Measurements from ENCODE around the gene ARSB. TPM values are rescaled to one million over a fixed set of nuclear protein-coding genes. Genes with fewer than 3 reads are reported as not detected.

The ARSB gene
- total RNA-seq, 2 experiments from 2014 or later, result 9.2 TPM

- H3K4me2 ChIP-seq (ENCODE audit: low read length), result no peak overlapping the region
- no peaks in the 10 kb centered on the region for H3K9me2 ChIP-seq (ENCODE audit: insufficient read depth, low read length)
- no peaks in the 10 kb centered on the region for H3K9me3 ChIP-seq (ENCODE audit: low read length)
- DNase-seq (ENCODE audit: low spot score), result no peak
- H3K4me3 ChIP-seq (ENCODE audit: low read depth, low read length, poor library complexity, severe bottlenecking), result no peak overlapping the region
- BruUV-seq (replicated peaks), result no TSS peak
- ChIA-PET POLR2A (interaction anchor here (1.2 kb wide), 1 partner anchor 9 kb away, joined by 4 read pairs; no protein-coding TSS in a partner anchor), CTCF (ENCODE audit: unreplicated experiment) (no interaction called here)
- H4K20me1 ChIP-seq (ENCODE audit: insufficient read depth, low read length), result no peaks in the 10 kb centered on the region
- no peak for TF ChIP-seq CTCF (conservative IDR thresholded peaks at IDR 0.05; ENCODE audit: low read length)
- TF ChIP-seq EZH2phosphoT487 (IDR thresholded peaks at IDR 0.05; ENCODE audit: borderline replicate concordance, low read depth, low read length), result no peak
- H3K27ac ChIP-seq (ENCODE audit: low read depth, low read length, poor library complexity, severe bottlenecking), result no peak overlapping the region
- H3K79me2 ChIP-seq (ENCODE audit: insufficient read depth, low read depth, low read length), result no peaks in the 10 kb centered on the region; the same call in 1 of the 2 replicates
- no peaks in the 10 kb centered on the region for H3K36me3 ChIP-seq (ENCODE audit: insufficient read depth, low read length)
- intact Hi-C loops (cut with micrococcal nuclease; ENCODE audit: unreplicated experiment), result no loop called here
- H2AFZ ChIP-seq (ENCODE audit: low read length), result no peak overlapping the region
- peaks cover 27% of the 10 kb centered on the region for H3K4me1 ChIP-seq (ENCODE audit: insufficient read depth, low read length, poor library complexity, severe bottlenecking)
Observed at GRCh38 chr5:78974601-78975000, 10.5 kb downstream of the ARSB start.

GRCh38 chr5:78974011-78974410 is 11.1 kb downstream of the ARSB start:
- CTCF ChIA-PET (ENCODE audit: unreplicated experiment), result no interaction called here

More at GRCh38 chr5:78974011-78974410, 11.1 kb downstream of the ARSB start:
- no peak for TF ChIP-seq CTCF (conservative IDR thresholded peaks at IDR 0.05; ENCODE audit: low read length)
- no peak for TF ChIP-seq EZH2phosphoT487 (IDR thresholded peaks at IDR 0.05; ENCODE audit: borderline replicate concordance, low read depth, low read length)
- POLR2A ChIA-PET, result interaction anchor here (1.2 kb wide), 1 partner anchor 8 kb away, joined by 4 read pairs; no protein-coding TSS in a partner anchor
- Histone ChIP-seq H3K4me3 (ENCODE audit: low read depth, low read length, poor library complexity, severe bottlenecking) (no peak overlapping the region), H3K36me3 (ENCODE audit: insufficient read depth, low read length) (no peaks in the 10 kb centered on the region), H3K79me2 (ENCODE audit: insufficient read depth, low read depth, low read length) (no peaks in the 10 kb centered on the region; the same call in 1 of the 2 replicates), H3K9me3 (ENCODE audit: low read length) (no peaks in the 10 kb centered on the region), H2AFZ (ENCODE audit: low read length) (no peak overlapping the region), H3K27ac (ENCODE audit: low read depth, low read length, poor library complexity, severe bottlenecking) (no peak overlapping the region), H4K20me1 (ENCODE audit: insufficient read depth, low read length) (no peaks in the 10 kb centered on the region), H3K4me2 (ENCODE audit: low read length) (no peak overlapping the region), H3K9me2 (ENCODE audit: insufficient read depth, low read length) (no peaks in the 10 kb centered on the region), H3K4me1 (ENCODE audit: insufficient read depth, low read length, poor library complexity, severe bottlenecking) (peaks cover 22% of the 10 kb centered on the region)
- intact Hi-C loops (cut with micrococcal nuclease; ENCODE audit: unreplicated experiment), result no loop called here
- DNase-seq (ENCODE audit: low spot score), result no peak
- BruUV-seq (replicated peaks), result no TSS peak

Data from OCI-LY7 (cell line).